NCI-H748 treated with DMSO at 0.1 percent for 48 hours (cell line): ENCODE measurements around the gene TPMT.
"Not testable (repeated sequence)": the region's sequence is repeated elsewhere in the genome, so short reads cannot be mapped to it uniquely, and the experiment has no call there.

Experiments
- DNase-seq: peaks from one replicate; lab custom pipeline; 2025; lab: John Stamatoyannopoulos, UW

Gene TPMT

DNA sequence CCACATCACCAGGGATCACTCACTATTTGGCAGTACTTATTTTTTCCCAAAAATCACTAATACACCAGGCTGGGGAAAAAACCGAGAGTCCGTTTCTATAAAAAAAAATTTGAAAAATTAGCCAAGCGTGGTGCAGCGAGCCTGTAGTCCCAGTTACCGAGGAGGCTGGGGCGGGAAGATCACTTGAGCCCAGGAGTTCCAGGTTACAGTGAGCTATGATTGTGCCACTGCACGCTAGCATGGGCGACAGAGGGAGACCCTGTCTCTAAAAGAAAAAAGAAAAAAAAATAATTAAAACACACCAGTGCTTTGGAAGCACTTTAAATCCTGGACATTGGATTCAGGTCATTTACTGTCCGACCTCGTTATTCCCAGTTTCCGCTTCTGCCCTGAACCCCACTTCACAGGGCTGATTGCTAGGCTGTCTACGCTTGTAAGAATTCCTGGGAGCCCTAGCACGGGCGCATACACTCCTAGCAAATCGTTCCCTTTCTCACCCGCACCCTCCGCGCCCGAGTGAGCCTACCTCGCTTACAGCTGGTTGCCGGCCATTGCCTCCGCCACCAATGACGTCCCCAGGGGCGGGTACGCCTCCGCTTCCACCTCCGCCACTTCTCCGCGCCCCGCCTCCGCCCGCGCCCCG, at the start of gene TPMT:
TSS of gene TPMT (minus strand) at position 571 of the 643 bp plus-strand sequence. CDS start 5,950 bp downstream, outside the sequence.
- DNase-seq: peak; percentile 98

DNA sequence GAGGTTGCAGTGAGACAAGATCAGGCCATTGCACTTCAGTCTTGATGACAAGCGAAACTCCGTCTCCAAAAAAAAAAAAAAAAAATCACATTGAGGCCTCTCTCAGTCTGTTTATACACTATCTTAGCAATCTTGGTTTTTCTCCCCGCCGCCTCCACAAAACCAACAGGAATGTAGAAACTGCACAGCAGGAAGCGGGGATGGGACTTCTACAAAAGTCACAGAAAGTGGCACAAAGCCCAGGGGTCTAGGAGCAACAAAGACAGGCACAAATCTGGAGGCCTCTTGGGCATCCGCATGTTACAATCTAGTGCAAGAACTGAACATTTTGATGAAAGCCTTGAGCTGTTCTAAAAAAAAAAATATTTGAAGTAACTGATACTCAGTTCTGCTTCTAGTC, 48.9 kb upstream of the TPMT start:
- no peak for DNase-seq

GRCh38 chr6:18192026-18192425, 37.1 kb upstream of the TPMT start:
- DNase-seq: no peak

- DNase-seq: no peak
Observed at GRCh38 chr6:18189196-18189595, 34.3 kb upstream of the TPMT start.

DNA sequence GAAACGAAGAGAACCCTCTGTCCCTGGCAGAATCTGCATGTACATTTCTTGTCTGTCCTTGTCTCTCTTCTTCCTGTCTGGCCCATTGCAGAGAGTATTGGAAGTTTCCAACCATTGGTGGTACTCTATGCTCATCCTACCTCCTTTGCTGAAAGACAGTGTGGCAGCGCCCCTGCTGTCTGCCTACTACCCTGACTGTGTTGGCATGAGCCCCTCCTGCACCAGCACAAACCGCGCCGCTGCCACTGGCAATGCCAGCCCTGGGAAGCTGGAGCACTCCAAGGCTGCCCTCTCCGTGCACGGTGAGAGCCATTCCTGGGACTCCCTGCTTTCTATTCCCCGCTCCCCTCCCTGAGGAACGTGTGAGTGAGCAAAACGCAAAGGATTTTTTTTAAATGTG, 32.8 kb upstream of the TPMT start:
- DNase-seq: no peak

GRCh38 chr6:18186540-18187250, 31.8 kb upstream of the TPMT start:
- no peak for DNase-seq

DNA sequence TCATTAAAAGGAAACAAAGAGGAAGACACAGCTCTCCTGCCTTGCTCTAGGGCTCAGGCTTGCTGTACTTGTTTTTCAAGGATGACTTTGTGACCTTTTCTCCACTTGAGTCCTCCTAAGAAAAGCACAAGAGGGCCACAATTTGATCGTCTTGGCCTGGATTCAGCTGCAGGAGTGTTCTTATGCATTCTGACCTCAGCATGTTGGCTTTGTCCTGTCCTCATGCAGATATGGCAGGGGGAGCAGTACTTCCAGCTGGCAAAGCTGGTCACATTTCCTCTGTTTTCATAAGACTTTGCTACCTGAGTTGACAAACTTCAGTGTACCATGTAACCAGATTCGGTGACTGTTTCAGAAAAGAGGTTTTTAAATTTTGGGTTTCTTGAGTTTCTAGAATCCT, 31.2 kb upstream of the TPMT start:
- DNase-seq: no peak

- no peak for DNase-seq
Observed at GRCh38 chr6:18185624-18186023, 30.7 kb upstream of the TPMT start.

DNA sequence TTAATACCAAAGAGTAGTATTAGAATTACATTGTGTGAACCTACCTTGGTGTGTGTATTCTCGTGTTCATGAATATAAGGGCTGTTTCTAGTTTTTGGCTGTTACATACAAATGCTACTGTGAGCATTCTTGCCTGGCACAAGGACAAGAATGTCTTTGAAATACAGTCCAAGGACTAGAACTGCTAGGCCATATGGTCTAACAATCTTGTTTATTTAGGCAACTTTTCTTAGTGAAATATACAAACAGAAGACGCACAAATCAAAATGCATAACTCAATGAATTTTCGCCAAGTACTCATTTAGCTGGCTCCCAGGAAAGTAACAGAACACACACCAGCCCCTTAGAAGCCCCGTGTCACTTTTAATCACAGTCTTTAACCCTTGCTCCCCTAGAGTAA, 28.9 kb upstream of the TPMT start:
- no peak for DNase-seq

GRCh38 chr6:18182568-18182967, 27.7 kb upstream of the TPMT start:
- DNase-seq: no peak

GRCh38 chr6:18179770-18180356, 25.0 kb upstream of the TPMT start:
- no peak for DNase-seq

- DNase-seq: no peak
Observed at GRCh38 chr6:18178960-18179615, 24.2 kb upstream of the TPMT start.

GRCh38 chr6:18177286-18177965, 22.5 kb upstream of the TPMT start:
- DNase-seq: peak; percentile 30

DNA sequence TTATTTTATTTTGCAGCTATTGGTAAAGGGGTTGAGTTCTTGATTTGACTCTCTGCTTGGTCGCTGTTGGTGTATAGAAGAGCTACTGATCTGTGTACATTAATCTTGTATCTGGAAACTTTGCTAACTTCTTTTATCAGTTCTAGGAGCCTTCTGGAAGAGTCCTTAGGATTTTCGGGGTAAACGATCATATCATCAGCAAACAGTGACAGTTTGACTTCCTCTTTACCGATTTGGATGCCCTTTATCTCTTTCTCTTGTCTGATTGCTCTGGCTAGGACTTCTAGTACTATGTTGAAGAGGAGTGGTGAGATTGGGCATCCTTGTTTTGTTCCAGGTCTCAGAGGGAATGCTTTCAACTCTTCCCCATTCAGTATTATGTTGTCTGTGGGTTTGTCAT, 21.3 kb upstream of the TPMT start:
- DNase-seq: not testable (repeated sequence)

DNA sequence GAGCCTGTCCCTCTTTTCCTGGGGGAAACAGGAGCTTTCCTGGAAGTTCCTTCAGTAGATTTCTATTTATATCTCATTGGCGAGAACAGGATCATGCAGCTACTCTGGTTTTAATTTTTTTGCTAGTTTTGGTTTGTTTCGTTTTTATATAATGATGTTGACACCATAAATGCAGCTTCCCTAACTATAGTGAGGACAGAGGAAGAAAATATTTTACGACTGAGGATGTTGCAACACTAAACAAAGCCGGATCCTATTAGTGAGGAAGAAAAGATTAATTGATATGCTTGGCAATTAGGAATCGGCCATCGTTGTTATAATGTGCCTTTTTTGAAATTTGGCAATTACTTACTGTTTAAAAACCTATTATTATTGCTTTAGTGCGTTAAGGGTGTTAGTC, 17.0 kb upstream of the TPMT start:
- no peak for DNase-seq

DNA sequence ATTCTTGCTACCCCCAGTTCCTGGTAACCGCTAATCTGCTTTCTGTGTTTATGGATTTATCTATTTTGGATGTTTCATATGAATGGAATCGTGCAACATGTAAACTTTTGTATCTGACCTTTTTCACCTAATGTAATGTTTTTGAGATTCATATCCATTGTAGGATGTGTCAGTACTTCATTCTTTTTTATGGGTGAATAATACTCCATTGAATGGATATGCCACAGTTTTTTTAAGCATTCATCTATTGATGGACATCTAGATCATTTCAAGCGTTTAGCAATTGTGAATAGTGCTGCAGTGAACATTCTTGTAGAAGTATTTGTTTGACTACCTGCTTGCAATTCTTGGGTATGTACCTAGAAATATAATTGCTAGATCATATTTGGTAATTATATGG, 13.4 kb upstream of the TPMT start:
- DNase-seq: no peak

DNA sequence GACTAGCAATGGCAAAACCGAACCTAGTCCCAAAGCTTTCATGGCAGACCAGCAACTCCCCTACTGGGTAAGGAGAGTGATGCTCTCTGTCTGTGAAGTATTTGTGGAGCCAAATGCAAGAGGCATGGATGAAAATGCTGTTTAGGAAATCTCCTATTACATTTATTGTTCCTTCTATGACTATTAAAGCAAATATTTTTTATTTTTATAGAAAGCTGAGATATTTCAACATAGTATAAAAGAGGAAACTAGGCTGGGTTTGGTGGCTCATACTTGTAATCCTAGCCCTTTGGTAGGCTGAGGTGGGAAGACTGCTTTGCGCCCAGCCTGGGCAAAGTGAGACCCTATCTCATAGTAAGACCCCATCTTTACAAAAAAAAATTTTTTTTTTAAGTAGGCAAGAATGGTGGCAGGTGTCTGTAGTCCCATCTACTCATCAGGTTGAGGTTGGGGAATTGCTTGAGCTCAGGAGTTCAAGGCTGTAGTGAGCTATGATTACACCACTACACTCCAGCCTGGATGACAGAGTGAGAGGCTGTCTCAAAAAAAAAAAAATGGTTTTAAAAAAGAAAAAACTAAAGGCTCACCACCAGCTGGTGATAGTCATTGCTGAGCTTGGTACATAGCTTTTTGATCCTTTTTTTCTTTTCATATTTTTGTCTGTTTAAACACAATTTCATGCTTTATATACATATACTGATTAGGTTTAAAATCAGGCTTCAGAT, 11.6 kb upstream of the TPMT start:
- no peak for DNase-seq

DNA sequence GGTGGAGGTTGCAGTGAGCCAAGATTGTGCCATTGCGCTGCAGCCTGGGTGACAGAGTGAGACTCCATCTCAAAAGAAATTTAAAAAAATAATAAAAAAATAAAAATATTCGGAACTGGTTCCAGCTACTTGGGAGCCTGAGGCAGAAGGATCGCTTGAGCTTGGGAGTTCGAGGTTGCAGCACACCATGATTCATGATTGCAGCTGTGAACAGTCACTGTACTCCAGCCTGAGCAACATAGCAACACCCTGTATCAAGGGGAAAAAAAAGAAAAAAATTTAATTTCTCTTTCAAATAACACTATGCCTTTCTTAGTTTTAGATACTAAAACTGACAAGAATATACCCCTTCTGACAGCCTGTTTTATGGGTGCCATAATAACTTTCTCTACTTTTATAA, 10.9 kb upstream of the TPMT start:
- DNase-seq: no peak

- DNase-seq: no peak
Observed at GRCh38 chr6:18162401-18162800, 7.5 kb upstream of the TPMT start.

GRCh38 chr6:18161431-18161830, 6.6 kb upstream of the TPMT start:
- no peak for DNase-seq

- DNase-seq: no peak
Observed at GRCh38 chr6:18160911-18161310, 6.0 kb upstream of the TPMT start.
